Fibroblast of lung (primary cell): ENCODE results near the gene CLN5. TPM values are rescaled to one million over a fixed set of nuclear protein-coding genes. Genes with fewer than 3 reads are reported as not detected.
A peak's percentile ranks its signal among the peaks of the same experiment; 100 is the strongest.

Experiments
- DNase-seq, 2 donors: peaks; one replicate each; pipeline versions ENCODE4 v3.0.0 to v3.0.0-alpha.2; 2010; ENCODE audit warnings: low read depth in 2 of 2
- H2AFZ ChIP-seq: 2 replicates; pipeline ENCODE4 v1.5.1; 2012; ENCODE audit warnings: low read length, control low read depth, inconsistent platforms
- H3K27ac ChIP-seq: 2 replicates; pipeline ENCODE4 v1.5.1; 2011; ENCODE audit warnings: low read length, control low read depth; ENCODE audit not compliant: insufficient read depth
- H3K27me3 ChIP-seq: 2 replicates; pipeline ENCODE4 v1.5.1; 2011; ENCODE audit warnings: mild to moderate bottlenecking, low read length; ENCODE audit not compliant: control insufficient read depth, insufficient read depth
- H3K36me3 ChIP-seq: 2 replicates; pipeline ENCODE4 v1.5.1; 2011; ENCODE audit warnings: low read length; ENCODE audit not compliant: control insufficient read depth, insufficient read depth
- H3K4me1 ChIP-seq: 2 replicates; pipeline ENCODE4 v1.5.1; 2011; ENCODE audit warnings: low read length; ENCODE audit not compliant: control insufficient read depth, insufficient read depth; ENCODE audit errors: extremely low read depth
- H3K4me2 ChIP-seq: 2 replicates; pipeline ENCODE4 v1.5.1; 2011; ENCODE audit warnings: low read length, control low read depth; ENCODE audit not compliant: insufficient read depth; ENCODE audit errors: extremely low read depth
- H3K4me3 ChIP-seq, 4 experiments: fragments of 200-600 bp in 1 of 4; sonication (generic) in 1 of 4; replicated peaks in 1 of 4; 2 replicates each; pipeline ENCODE4 v1.5.1; 2011 to 2016; ENCODE audit warnings: low read length in 4 of 4, low read depth in 3 of 4, mild to moderate bottlenecking in 3 of 4, control low read depth in 2 of 4, inconsistent platforms in 1 of 4, mixed read lengths in 1 of 4; ENCODE audit not compliant: insufficient read depth in 1 of 4; ENCODE audit errors: control extremely low read depth in 1 of 4
- H3K79me2 ChIP-seq: 2 replicates; pipeline ENCODE4 v1.5.1; 2012; ENCODE audit warnings: mild to moderate bottlenecking, low read length, inconsistent platforms; ENCODE audit not compliant: control insufficient read depth, insufficient read depth
- H3K9ac ChIP-seq: 2 replicates; pipeline ENCODE4 v1.5.1; 2011; ENCODE audit warnings: mild to moderate bottlenecking, low read length, control low read depth; ENCODE audit not compliant: insufficient read depth
- H3K9me3 ChIP-seq: 2 replicates; pipeline ENCODE4 v1.5.1; 2012; ENCODE audit warnings: low read depth, low read length; ENCODE audit not compliant: control insufficient read depth, insufficient read depth
- H4K20me1 ChIP-seq: 2 replicates; pipeline ENCODE4 v1.5.1; 2011; ENCODE audit warnings: low read length; ENCODE audit not compliant: control insufficient read depth, insufficient read depth; ENCODE audit errors: extremely low read depth
- EZH2 ChIP-seq: IDR thresholded peaks from 2 replicates; pipeline ENCODE4 v1.5.1; 2012; ENCODE audit warnings: low read length, control low read depth, mild to moderate bottlenecking; ENCODE audit errors: missing control alignments
- polyA minus RNA-seq: library from RNA; depleted of rRNA, polyadenylated mRNA; stranded (reverse); fragments of >200 nt; gene quantifications from 2 replicates; pipeline ENCODE4 v1.2.3, GENCODE V29; 2011; ENCODE audit warnings: low replicate concordance
- polyA plus RNA-seq, 2 donors: library from polyadenylated mRNA; depleted of rRNA in 1 of 2; stranded (reverse) in 1 of 2; unstranded in 1 of 2; fragments of >200 nt; gene quantifications; 2 replicates each; pipeline ENCODE4 v1.2.1, GENCODE V29; 2011 to 2012; ENCODE audit warnings: missing spikeins in 1 of 2
- total RNA-seq: library from RNA; depleted of rRNA; stranded (reverse); fragments of >200 nt; gene quantifications from 2 replicates; pipeline ENCODE4 v1.2.1, GENCODE V29; 2014
- TF ChIP-seq, protein P1 (sequence below), 2 donors: IDR thresholded peaks in 1 of 2; conservative IDR thresholded peaks in 1 of 2; 1 replicate in 1 of 2; 2 replicates in 1 of 2; pipeline ENCODE4 v1.5.1; 2011 to 2012; ENCODE audit warnings: low read length in 2 of 2, control low read depth in 1 of 2, inconsistent platforms in 1 of 2, low read depth in 1 of 2, mild to moderate bottlenecking in 1 of 2

CLN5 gene
- total RNA-seq (37.8 and 38.0 TPM in 2 replicates), polyA plus RNA-seq (25.3 and 30.0 TPM in 2 replicates), polyA minus RNA-seq (2.1 and 5.3 TPM in 2 replicates)
- 20.2 and 20.8 TPM in 2 replicates for polyA plus RNA-seq (2012)

DNA sequence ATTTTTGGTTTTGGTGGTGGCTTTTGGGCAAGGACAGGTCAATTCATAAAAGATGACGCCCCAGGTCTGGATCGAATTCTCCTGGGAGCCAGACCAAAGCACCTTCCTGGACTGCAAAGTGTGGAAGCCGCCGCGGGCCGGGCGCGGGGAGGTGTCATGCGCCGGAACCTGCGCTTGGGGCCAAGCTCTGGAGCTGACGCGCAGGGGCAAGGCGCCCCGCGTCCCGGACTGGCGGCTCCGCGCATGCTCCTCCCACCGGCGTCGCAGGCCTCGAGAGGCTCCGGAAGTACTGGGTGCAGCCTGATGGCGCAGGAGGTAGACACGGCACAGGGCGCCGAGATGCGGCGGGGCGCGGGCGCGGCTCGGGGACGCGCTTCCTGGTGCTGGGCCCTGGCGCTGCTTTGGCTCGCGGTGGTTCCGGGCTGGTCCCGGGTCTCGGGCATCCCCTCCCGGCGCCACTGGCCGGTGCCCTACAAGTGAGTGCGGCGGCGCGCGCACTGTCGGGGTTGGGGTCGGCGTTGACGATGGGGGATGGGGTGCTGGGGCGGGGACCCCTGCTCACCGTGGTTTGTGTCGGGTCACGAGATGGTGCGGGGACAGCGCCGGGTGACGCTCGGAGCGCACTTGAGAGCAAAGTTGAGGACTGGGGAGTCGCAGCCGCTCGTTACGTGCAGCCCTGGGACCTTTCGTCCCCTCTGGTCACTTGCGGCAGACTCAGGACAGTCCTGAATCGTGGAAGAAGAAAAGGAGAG lies at the start of gene CLN5:
TSS of gene CLN5 (plus strand) at position 286 of the 752 bp plus-strand sequence. CDS start at position 304, 18 bp downstream.
- Histone ChIP-seq H3K4me2 (peak within 1 kb of the TSS; percentile 98), H2AFZ (peak within 1 kb of the TSS; percentile 81), H3K79me2 (peaks cover 6% of the 10 kb centered on the region), H3K36me3 (no peaks in the 10 kb centered on the region), H3K27ac (peak within 1 kb of the TSS; percentile 88), H3K27me3 (no peaks in the 10 kb centered on the region), H3K4me1 (no peaks in the 10 kb centered on the region), H3K9me3 (no peaks in the 10 kb centered on the region), H3K9ac (peak within 1 kb of the TSS; percentile 88), H4K20me1 (no peaks in the 10 kb centered on the region), H3K4me3 (peak within 1 kb of the TSS; percentile 78 to 94 (median 85))
- peak; percentile 92 for DNase-seq
- TF ChIP-seq, protein P1, sequence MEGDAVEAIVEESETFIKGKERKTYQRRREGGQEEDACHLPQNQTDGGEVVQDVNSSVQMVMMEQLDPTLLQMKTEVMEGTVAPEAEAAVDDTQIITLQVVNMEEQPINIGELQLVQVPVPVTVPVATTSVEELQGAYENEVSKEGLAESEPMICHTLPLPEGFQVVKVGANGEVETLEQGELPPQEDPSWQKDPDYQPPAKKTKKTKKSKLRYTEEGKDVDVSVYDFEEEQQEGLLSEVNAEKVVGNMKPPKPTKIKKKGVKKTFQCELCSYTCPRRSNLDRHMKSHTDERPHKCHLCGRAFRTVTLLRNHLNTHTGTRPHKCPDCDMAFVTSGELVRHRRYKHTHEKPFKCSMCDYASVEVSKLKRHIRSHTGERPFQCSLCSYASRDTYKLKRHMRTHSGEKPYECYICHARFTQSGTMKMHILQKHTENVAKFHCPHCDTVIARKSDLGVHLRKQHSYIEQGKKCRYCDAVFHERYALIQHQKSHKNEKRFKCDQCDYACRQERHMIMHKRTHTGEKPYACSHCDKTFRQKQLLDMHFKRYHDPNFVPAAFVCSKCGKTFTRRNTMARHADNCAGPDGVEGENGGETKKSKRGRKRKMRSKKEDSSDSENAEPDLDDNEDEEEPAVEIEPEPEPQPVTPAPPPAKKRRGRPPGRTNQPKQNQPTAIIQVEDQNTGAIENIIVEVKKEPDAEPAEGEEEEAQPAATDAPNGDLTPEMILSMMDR (conservative IDR thresholded peaks at IDR 0.05 in 1 of 2, IDR thresholded peaks at IDR 0.05 in 1 of 2; ENCODE audit: low read depth in 1 of 2, low read length in 2 of 2): no peak
- TF ChIP-seq EZH2: no peak

DNA sequence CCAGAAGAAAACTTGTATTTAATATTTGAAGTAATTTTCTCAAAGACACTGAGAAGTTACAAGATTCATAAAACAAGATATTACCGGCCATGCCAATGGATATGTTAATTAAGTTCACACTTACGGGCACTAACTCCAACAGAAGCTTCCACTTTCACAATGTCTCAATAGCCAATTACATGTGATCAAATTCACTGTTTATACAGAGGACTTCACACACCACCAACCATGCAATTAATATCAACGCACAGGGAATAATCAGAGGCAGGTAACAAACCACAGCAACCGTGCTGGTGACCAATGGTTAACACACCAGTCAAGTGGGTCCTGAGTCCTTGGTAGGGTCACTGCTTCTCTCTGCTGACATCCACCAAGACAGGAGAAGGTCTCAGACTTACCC lies 49.5 kb upstream of the CLN5 start:
- no peaks in the 10 kb centered on the region for H3K27me3 ChIP-seq
- no peaks in the 10 kb centered on the region for H3K36me3 ChIP-seq
- H4K20me1 ChIP-seq: no peaks in the 10 kb centered on the region
- TF ChIP-seq, protein P1 (conservative IDR thresholded peaks at IDR 0.05 in 1 of 2, IDR thresholded peaks at IDR 0.05 in 1 of 2; ENCODE audit: low read depth in 1 of 2, low read length in 2 of 2): no peak
- no peak for TF ChIP-seq EZH2
- H3K9ac ChIP-seq: no peak overlapping the region
- H3K27ac ChIP-seq: no peak overlapping the region
- peaks cover 22% of the 10 kb centered on the region for H3K4me1 ChIP-seq
- DNase-seq: no peak
- H3K4me3 ChIP-seq: no peak overlapping the region
- H3K9me3 ChIP-seq: no peaks in the 10 kb centered on the region
- H3K4me2 ChIP-seq: no peak overlapping the region
- H2AFZ ChIP-seq: no peak overlapping the region
- H3K79me2 ChIP-seq: no peaks in the 10 kb centered on the region

DNA sequence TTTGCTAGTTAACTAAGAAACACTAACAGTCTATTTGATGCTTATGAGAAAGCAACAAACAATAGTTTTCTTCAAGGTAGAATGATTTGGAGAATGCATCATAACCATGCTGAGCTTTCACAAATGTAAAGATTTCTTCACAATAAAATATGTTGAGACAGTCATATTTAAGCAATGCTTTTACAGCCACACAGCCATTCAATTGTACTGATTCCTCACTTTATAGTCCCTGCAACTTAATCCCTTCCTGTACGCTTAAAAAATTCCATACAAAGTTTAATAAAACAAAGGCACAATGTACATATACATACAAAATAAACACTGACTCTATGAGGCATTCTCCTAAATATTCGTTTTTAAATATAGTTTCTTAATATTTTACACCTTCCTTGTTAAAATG lies 48.2 kb upstream of the CLN5 start:
- Histone ChIP-seq H2AFZ (no peak overlapping the region), H3K27ac (no peak overlapping the region), H3K4me1 (peaks cover 12% of the 10 kb centered on the region), H3K27me3 (no peaks in the 10 kb centered on the region), H3K4me3 (no peak overlapping the region), H3K36me3 (no peaks in the 10 kb centered on the region), H3K79me2 (no peaks in the 10 kb centered on the region), H4K20me1 (no peaks in the 10 kb centered on the region), H3K9me3 (no peaks in the 10 kb centered on the region), H3K9ac (no peak overlapping the region), H3K4me2 (no peak overlapping the region)
- TF ChIP-seq EZH2: no peak
- TF ChIP-seq, protein P1 (conservative IDR thresholded peaks at IDR 0.05 in 1 of 2, IDR thresholded peaks at IDR 0.05 in 1 of 2; ENCODE audit: low read depth in 1 of 2, low read length in 2 of 2): no peak
- DNase-seq: peak in 1 of 2 donors; percentile 8
